Liver (tissue), 9 donors: ENCODE measurements around the gene INSYN1. TPM values are rescaled to one million over a fixed set of nuclear protein-coding genes. Genes with fewer than 3 reads are reported as not detected.

Experiments used
- DNase-seq: peaks from one replicate; pipeline ENCODE4 v3.0.0-alpha.2; 2017; ENCODE audit warnings: low spot score
- H3K27ac ChIP-seq, 2 donors: one replicate each; pipeline ENCODE4 v1.7.0; 2013; ENCODE audit warnings: inconsistent platforms in 2 of 2, low read length in 2 of 2, control low read depth in 1 of 2, low read depth in 1 of 2, mild to moderate bottlenecking in 1 of 2
- H3K27me3 ChIP-seq, 4 donors: one replicate each; pipeline versions ENCODE4 v1.6.1 to v1.7.0; 2013; ENCODE audit warnings: low read length in 3 of 4, inconsistent platforms in 1 of 4, mild to moderate bottlenecking in 1 of 4, moderate library complexity in 1 of 4; ENCODE audit not compliant: control insufficient read depth in 4 of 4, insufficient read depth in 4 of 4
- H3K36me3 ChIP-seq, 4 donors: one replicate each; pipeline versions ENCODE4 v1.6.1 to v1.7.0; 2013; ENCODE audit warnings: low read length in 3 of 4, mild to moderate bottlenecking in 3 of 4, low read depth in 1 of 4, moderate library complexity in 1 of 4; ENCODE audit not compliant: control insufficient read depth in 4 of 4, insufficient read depth in 3 of 4
- H3K4me1 ChIP-seq, 4 donors: one replicate each; pipeline versions ENCODE4 v1.6.1 to v1.7.0; 2013; ENCODE audit warnings: low read length in 3 of 4, mild to moderate bottlenecking in 3 of 4, moderate library complexity in 1 of 4; ENCODE audit not compliant: control insufficient read depth in 4 of 4, insufficient read depth in 4 of 4
- H3K4me3 ChIP-seq, 3 donors: one replicate each; pipeline versions ENCODE4 v1.6.1 to v1.7.0; 2013; ENCODE audit warnings: low read length in 3 of 3, control low read depth in 1 of 3, low read depth in 1 of 3, mild to moderate bottlenecking in 1 of 3
- H3K9ac ChIP-seq, 2 donors: one replicate each; pipeline ENCODE4 v1.7.0; 2013; ENCODE audit warnings: low read length in 2 of 2, mild to moderate bottlenecking in 2 of 2, moderate library complexity in 2 of 2, control low read depth in 1 of 2, low read depth in 1 of 2
- H3K9me3 ChIP-seq, 4 donors: one replicate each; pipeline versions ENCODE4 v1.6.1 to v1.7.0; 2013; ENCODE audit warnings: low read length in 3 of 4; ENCODE audit not compliant: control insufficient read depth in 4 of 4
- CTCF ChIP-seq: fragments of 150-350 bp; IDR thresholded peaks from 2 replicates; pipeline ENCODE4 v1.5.1; 2017; ENCODE audit warnings: improper control_type of control experiment, low read depth, low read length; ENCODE audit not compliant: missing input control
- EGR1 ChIP-seq, 2 donors: IDR thresholded peaks; 2 replicates each; pipeline ENCODE4 v1.6.1; 2016 to 2018; ENCODE audit warnings: antibody characterized with exemption in 2 of 2, low read depth in 2 of 2
- FOXA1 ChIP-seq: IDR thresholded peaks from 2 replicates; pipeline ENCODE4 v1.6.1; 2016; ENCODE audit warnings: antibody characterized with exemption
- FOXA2 ChIP-seq: IDR thresholded peaks from 2 replicates; pipeline ENCODE4 v1.6.1; 2016; ENCODE audit warnings: antibody characterized with exemption
- GABPA ChIP-seq, 2 donors: IDR thresholded peaks in 1 of 2; conservative IDR thresholded peaks in 1 of 2; 2 replicates each; pipeline ENCODE4 v1.6.1; 2016; ENCODE audit warnings: antibody characterized with exemption in 2 of 2, mild to moderate bottlenecking in 1 of 2, moderate library complexity in 1 of 2
- HNF4A ChIP-seq, 2 donors: conservative IDR thresholded peaks; 2 replicates each; pipeline ENCODE4 v1.6.1; 2016; ENCODE audit warnings: antibody characterized with exemption in 2 of 2, mild to moderate bottlenecking in 2 of 2
- JUND ChIP-seq, 2 donors: IDR thresholded peaks; 2 replicates each; pipeline ENCODE4 v1.6.1; 2016; ENCODE audit warnings: antibody characterized with exemption in 2 of 2
- MAX ChIP-seq: IDR thresholded peaks from 2 replicates; pipeline ENCODE4 v1.6.1; 2016; ENCODE audit warnings: antibody characterized with exemption
- RAD21 ChIP-seq, 2 donors: IDR thresholded peaks; 2 replicates each; pipeline ENCODE4 v1.6.1; 2016; ENCODE audit warnings: antibody characterized with exemption in 2 of 2, mild to moderate bottlenecking in 2 of 2
- RXRA ChIP-seq, 2 donors: IDR thresholded peaks; 2 replicates each; pipeline ENCODE4 v1.6.1; 2017 to 2018; ENCODE audit warnings: antibody characterized with exemption in 2 of 2, mild to moderate bottlenecking in 1 of 2
- SP1 ChIP-seq: IDR thresholded peaks from 2 replicates; pipeline ENCODE4 v1.6.1; 2018; ENCODE audit warnings: antibody characterized with exemption, mild to moderate bottlenecking
- TAF1 ChIP-seq: conservative IDR thresholded peaks from 2 replicates; pipeline ENCODE4 v1.6.1; 2016; ENCODE audit warnings: antibody characterized with exemption, mild to moderate bottlenecking
- YY1 ChIP-seq: IDR thresholded peaks from 2 replicates; pipeline ENCODE4 v1.6.1; 2016; ENCODE audit warnings: antibody characterized with exemption, mild to moderate bottlenecking
- ZBTB33 ChIP-seq: IDR thresholded peaks from 2 replicates; pipeline ENCODE4 v1.6.1; 2016; ENCODE audit warnings: antibody characterized with exemption
- WGBS: extraction: QIAGEN DNeasy Blood & Tissue Kit; methylation state at CpG from one replicate; pipeline ENCODE4 v1.1.7; 2013; 5-methylcytosine and 5-hydroxymethylcytosine counted together
- polyA plus RNA-seq, 2 donors: library from polyadenylated mRNA; stranded (reverse) in 1 of 2; unstranded in 1 of 2; fragments of 200-250 nt in 1 of 2; fragments of >200 nt in 1 of 2; fragmentation: Nextera tagmentation in 1 of 2; extraction: Ambion mirVana in 1 of 2; gene quantifications; one replicate each; pipeline versions ENCODE4 v1.2.1 to v1.2.3, GENCODE V29; 2013 to 2015
- total RNA-seq, 2 donors: library from RNA; depleted of rRNA; stranded (reverse); fragments of >200 nt; gene quantifications; one replicate each; pipeline ENCODE4 v1.2.3, GENCODE V29; 2014
- TF ChIP-seq, protein P1 (sequence below): IDR thresholded peaks from 2 replicates; pipeline ENCODE4 v1.6.1; 2016; ENCODE audit warnings: antibody characterized with exemption, mild to moderate bottlenecking
- TF ChIP-seq, protein P2 (sequence below): IDR thresholded peaks from 2 replicates; pipeline ENCODE4 v1.6.1; 2016; ENCODE audit warnings: antibody characterized with exemption
- donor health status: healthy.
- donor health status: healthy.
- donor health status: healthy.
- donor health status: healthy.
- donor health status: healthy.

Gene INSYN1
- total and polyA plus RNA-seq, 4 donors: 0.16 to 0.37 (median 0.25) TPM; not detected in 1

- no peaks in the 10 kb centered on the region for H3K36me3 ChIP-seq
- H3K4me3 ChIP-seq: no peak overlapping the region
- H3K4me1 ChIP-seq: no peaks in the 10 kb centered on the region
- H3K27me3 ChIP-seq: peaks cover 0 to 16% (median 6%) of the 10 kb centered on the region in 4 donors
- no peak overlapping the region for H3K9ac ChIP-seq
- DNase-seq: no peak
- TF ChIP-seq, protein P1, sequence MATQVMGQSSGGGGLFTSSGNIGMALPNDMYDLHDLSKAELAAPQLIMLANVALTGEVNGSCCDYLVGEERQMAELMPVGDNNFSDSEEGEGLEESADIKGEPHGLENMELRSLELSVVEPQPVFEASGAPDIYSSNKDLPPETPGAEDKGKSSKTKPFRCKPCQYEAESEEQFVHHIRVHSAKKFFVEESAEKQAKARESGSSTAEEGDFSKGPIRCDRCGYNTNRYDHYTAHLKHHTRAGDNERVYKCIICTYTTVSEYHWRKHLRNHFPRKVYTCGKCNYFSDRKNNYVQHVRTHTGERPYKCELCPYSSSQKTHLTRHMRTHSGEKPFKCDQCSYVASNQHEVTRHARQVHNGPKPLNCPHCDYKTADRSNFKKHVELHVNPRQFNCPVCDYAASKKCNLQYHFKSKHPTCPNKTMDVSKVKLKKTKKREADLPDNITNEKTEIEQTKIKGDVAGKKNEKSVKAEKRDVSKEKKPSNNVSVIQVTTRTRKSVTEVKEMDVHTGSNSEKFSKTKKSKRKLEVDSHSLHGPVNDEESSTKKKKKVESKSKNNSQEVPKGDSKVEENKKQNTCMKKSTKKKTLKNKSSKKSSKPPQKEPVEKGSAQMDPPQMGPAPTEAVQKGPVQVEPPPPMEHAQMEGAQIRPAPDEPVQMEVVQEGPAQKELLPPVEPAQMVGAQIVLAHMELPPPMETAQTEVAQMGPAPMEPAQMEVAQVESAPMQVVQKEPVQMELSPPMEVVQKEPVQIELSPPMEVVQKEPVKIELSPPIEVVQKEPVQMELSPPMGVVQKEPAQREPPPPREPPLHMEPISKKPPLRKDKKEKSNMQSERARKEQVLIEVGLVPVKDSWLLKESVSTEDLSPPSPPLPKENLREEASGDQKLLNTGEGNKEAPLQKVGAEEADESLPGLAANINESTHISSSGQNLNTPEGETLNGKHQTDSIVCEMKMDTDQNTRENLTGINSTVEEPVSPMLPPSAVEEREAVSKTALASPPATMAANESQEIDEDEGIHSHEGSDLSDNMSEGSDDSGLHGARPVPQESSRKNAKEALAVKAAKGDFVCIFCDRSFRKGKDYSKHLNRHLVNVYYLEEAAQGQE: no peak
- TF ChIP-seq YY1 (no peak), GABPA (IDR thresholded peaks at IDR 0.05 in 1 of 2, conservative IDR thresholded peaks at IDR 0.05 in 1 of 2) (no peak), ZBTB33 (no peak), FOXA1 (no peak), FOXA2 (no peak), SP1 (no peak), CTCF (no peak), TAF1 (no peak), HNF4A (conservative IDR thresholded peaks at IDR 0.05) (no peak), RAD21 (IDR thresholded peaks at IDR 0.05) (no peak), RXRA (IDR thresholded peaks at IDR 0.05) (no peak), EGR1 (IDR thresholded peaks at IDR 0.05; ENCODE audit: low read depth in 2 of 2) (no peak), MAX (no peak), JUND (IDR thresholded peaks at IDR 0.05) (no peak)
- TF ChIP-seq, protein P2, sequence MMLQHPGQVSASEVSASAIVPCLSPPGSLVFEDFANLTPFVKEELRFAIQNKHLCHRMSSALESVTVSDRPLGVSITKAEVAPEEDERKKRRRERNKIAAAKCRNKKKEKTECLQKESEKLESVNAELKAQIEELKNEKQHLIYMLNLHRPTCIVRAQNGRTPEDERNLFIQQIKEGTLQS: no peak
- WGBS: 58% methylated on average over 11 of the region's 11 CpGs
- H3K27ac ChIP-seq: no peak overlapping the region
- no peaks in the 10 kb centered on the region for H3K9me3 ChIP-seq
Observed at GRCh38 chr15:73760330-73761329, 7.5 kb upstream of the INSYN1 start.
